ENCODE data around the gene MARS2. TPM values are rescaled to one million over a fixed set of nuclear protein-coding genes. Genes with fewer than 3 reads are reported as not detected.

The MARS2 gene
- 15.0 and 18.4 TPM in 2 replicates for total RNA-seq

GRCh38 chr2:197705121-197705911 is at the start of gene MARS2:
TSS of gene MARS2 (plus strand) at chr2:197705369. CDS start at chr2:197705406, 37 bp downstream.

DNA sequence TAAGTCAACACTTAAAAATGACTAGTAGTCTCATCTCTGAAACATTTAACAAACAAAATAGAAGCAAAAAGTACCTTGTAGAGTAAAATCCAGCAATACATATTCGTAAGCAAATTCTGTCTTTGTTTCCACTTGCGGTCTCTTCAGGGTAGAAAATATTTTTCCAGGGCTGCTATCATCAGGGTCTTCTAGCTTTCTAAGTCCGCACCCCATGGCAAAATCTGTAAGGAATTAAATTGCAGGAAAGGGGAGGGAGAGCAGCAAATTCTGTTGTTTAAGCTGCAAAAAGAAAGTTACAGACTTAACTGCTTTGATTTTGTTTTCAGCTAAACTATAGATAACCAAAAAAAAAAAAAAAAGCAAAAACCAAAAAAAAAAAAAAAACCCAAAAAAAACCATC is 29.9 kb upstream of the MARS2 start, which contains the start of gene RFTN2:
Gene RFTN2, minus strand, starts transcription at position 342 of the 400 bp plus-strand sequence. Its CDS starts 129 bp downstream, at position 213.

Other genes starting within 250 kb of the MARS2 start
- gene HSPD1, start 205.5 kb upstream of the MARS2 start, total RNA-seq: 534 and 547 TPM in 2 replicates
- 82.8 and 85.1 TPM in 2 replicates for gene HSPE1, start 205.0 kb upstream of the MARS2 start, total RNA-seq
- gene MOB4, start 189.3 kb upstream of the MARS2 start, total RNA-seq: 21.9 and 30.2 TPM in 2 replicates
- 0.14 TPM in 1 of 2 replicates, not detected in the other for gene RFTN2, start 29.8 kb upstream of the MARS2 start, total RNA-seq
- gene BOLL, start 80.0 kb downstream of the MARS2 start, total RNA-seq: not detected in 2 replicates
- gene PLCL1, start 99.2 kb downstream of the MARS2 start, total RNA-seq: under 0.01 TPM in 2 replicates

Measured in nasal cavity respiratory epithelium epithelial cell of viscerocranial mucosa (primary cell).